ENCODE results near the gene GAS6.
A peak's percentile ranks its signal among the peaks of the same experiment; 100 is the strongest.
"Not testable (repeated sequence)": the region's sequence is repeated elsewhere in the genome, so short reads cannot be mapped to it uniquely, and the experiment has no call there.

The GAS6 gene

GRCh38 chr13:113863524-113864272 is at the start of gene GAS6:
Gene GAS6 (minus strand): TSS chr13:113864076. CDS start chr13:113863920, 156 bp downstream.
- DNase-seq: no peak

DNA sequence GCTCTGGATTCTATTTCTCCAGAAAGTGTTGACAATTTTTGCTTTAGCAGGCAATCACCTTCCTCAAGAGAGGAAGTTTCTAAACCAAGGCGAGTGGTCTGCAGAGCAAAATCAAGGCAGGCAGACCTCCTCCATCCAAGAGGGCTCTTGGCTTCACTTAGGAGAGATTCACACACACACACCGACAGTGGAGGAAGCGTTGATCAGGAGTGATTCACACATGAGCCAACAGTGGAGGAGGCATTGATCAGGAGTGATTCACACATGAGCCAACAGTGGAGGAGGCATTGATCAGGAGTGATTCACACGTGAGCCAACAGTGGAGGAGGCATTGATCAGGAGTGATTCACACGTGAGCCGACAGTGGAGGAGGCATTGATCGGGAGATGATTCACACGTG is 49.5 kb upstream of the GAS6 start:
- not testable (repeated sequence) for DNase-seq

DNA sequence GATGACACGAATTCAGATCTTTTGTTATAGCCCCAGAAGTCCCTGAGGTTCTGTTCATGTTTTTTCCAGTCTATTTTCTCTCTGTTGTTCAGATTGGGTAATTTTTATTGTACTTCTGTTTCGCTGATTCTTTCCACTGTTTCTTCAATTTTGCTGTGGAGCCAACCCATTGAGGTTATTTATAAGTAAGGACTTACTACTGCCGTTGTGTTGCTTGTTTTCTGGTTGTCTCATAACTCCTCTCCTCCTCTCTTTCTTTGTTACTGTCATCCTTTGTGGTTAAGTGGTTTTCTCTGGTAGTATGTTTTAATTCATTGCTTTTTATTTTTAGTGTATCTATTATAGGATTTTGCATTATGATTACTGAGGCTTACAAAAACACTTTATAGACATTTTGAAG is 48.7 kb upstream of the GAS6 start:
- no peak for DNase-seq

DNA sequence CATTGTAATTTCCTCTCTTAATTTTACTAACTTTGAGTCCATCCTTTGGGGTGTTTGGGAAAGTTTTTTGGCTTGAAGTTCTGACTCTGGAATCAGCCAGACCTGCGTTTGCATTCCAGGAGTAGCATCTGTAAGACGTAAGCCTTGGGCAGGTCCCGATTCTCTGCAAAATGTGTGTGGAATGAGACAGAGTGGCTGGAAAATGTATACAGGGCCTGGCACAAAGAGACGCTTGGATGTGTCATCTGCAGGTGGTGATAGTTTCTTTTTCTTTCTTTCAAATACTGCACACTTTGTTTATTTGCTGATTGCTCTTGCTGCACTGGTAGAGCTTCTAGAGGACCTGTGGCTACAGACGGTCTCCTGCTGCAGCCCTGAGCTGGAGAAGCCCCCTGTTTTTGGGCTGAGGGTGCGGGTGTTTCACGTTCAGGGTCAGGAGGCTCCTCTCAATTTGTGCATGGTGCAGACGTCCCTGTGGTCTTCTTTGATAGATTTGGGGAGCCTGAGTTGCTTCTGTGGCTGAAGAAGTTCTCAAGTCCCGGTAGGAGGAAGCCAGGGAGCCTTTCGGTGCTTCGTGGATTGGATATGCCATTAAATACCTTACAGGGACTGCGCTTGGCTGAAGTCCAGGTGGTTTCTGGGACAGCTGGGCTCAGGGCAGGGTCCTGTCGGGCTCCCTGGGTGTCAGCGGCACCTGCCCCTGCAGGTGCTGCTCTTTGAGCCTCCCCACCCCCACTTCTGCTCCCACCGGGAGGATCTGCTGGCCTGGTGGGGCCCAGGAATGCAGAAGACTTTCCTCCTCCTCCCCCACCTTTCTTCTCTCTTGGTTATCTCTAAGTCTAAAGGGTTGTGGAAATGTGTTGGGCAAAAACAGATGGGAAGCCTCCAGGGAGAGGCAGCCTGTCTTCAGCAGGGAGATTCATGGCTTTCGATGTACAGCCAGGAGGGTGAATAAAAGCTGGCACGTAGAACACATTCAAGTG is 44.0 kb upstream of the GAS6 start:
- no peak for DNase-seq

- DNase-seq: no peak
Observed at GRCh38 chr13:113906571-113906970, 42.7 kb upstream of the GAS6 start.

- DNase-seq: no peak
Observed at GRCh38 chr13:113905942-113906341, 42.1 kb upstream of the GAS6 start.

GRCh38 chr13:113905018-113905417 is 41.1 kb upstream of the GAS6 start:
- DNase-seq: no peak

GRCh38 chr13:113904411-113904810 is 40.5 kb upstream of the GAS6 start:
- no peak for DNase-seq

DNA sequence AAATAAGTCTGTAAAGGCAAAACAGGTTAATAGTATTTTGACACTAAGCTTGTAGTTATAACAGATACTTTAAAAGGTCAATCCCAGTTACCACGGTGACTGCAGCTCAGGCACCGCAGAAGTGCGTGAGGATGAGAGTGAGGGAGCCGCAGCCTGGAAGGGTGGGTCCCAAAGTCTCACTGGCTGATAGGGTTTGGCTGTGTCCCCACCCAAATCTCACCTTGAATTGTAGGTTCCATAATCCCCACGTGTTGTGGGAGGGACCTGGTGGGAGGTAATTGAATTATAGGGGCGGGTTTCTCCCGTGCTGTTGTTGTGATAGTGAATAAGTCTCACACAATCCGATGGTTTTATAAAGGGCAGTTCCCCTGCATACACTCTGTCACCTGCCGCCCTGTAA is 40.0 kb upstream of the GAS6 start:
- DNase-seq: no peak

GRCh38 chr13:113902986-113903775 is 39.3 kb upstream of the GAS6 start:
- DNase-seq: no peak

DNA sequence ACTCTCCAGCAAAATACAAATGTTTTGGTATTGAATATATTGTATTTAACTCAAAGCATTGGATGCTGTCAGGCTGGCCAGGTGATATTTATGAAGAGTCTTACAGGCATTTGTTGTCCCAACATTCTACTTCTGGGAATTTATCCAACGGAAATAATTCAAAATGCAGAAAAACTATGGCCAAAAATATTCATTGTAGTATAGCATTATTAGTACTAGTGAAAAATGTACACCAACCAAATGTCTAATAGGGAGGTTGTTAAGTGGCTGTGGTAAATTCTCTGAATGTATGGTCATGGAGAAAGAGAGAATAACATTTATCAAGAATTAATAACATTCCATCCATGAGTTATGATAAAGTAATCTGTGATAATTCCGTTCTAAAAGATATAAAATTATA is 38.6 kb upstream of the GAS6 start:
- DNase-seq: no peak

GRCh38 chr13:113901642-113902041 is 37.8 kb upstream of the GAS6 start:
- no peak for DNase-seq

GRCh38 chr13:113901231-113901630 is 37.4 kb upstream of the GAS6 start:
- no peak for DNase-seq

DNA sequence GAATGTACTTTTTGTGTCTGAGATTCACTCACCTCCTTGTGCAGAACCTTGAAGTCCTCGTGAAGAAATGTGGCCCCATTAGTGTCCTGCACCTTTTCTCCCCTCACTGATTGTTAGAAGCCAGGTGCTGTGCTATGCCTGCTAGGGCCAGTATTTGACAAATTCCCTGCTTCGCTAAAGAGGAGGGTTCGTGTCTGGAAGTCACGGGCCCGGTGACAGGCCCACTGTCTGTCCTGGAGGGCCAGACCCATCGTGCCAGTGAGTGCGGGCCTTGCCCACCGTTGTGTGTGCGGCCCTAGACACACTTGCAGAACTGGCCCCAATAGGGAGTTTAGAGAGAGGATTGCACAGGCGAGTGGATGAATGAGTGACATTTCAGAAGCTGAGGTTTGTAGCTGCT is 36.8 kb upstream of the GAS6 start:
- DNase-seq: no peak

DNA sequence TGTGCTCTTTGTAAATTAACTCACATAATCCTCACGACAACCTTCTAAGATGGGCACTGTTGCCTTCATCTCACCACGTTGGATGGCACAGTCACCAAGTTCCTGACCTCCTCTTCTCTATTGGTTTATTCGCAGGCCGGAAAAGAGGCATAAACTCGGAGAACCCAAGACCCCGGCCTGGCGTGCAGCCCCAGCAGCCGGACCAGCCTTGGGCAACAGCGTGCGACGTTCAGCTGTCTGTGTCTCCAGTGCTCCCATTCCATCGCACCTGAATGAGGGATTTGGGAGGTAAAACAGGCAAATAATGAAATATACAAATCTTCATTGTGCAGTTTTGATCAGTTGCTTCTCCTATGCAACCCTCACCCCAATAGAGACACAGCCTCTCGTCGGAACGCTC is 34.5 kb upstream of the GAS6 start:
- no peak for DNase-seq

GRCh38 chr13:113897966-113898365 is 34.1 kb upstream of the GAS6 start:
- DNase-seq: no peak

DNA sequence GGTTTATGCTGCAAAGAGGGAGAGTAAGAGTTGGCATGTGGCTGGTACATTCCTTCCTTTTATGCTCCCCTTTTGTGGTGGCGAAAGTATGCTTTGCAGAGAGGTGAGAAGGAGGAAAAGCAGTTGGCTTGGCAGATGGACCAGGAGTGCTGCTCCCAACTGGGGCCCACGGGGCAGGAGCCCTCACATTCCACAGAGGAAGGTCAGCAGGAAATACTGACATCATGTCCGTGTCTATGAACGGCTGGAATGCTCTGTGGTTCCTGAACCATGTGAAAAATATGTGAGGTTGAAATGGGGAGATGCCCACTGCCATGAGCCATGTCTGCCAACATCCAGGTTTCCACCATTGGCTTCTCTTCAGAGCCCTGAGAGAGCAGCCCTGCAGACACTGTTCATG is 33.3 kb upstream of the GAS6 start:
- DNase-seq: no peak

DNA sequence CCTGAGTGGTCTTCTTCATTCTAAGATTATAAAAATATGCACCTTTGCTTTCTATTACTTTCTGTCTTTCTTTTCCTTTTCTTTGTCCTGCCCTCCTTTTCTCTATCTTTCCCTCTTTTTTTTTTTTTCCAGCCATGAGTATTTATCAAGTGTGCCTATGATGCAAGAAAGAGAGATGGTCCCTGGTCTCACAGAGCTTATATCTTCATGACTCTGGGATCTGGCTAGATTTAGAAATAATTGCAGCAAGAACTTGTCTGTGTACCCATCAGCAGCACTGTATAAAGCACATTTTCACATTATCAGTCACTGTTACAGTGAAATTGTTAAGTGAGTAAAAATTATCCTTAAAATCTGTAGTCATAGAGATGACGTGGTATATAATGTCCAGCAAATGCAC is 31.6 kb upstream of the GAS6 start:
- DNase-seq: no peak

GRCh38 chr13:113890774-113891480 is 27.1 kb upstream of the GAS6 start:
- DNase-seq: peak; percentile 8

DNA sequence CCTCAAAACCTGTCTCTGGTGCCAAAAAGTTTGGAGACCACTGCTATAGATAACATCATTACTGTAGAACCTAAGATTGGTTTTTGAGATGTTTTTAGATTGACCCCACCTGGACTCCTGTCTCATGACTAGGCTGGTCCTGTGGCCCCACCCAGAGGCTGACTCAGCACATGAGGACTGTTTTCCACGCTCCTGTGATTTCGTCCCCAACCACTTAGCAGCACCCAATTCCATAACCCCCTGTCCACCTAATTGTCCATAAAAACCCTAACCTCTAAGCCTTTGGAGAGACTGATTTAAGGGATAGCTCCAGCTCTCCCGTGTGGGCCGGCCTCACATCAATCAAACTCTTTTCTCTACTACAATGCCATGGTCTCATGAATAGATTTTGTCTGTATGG is 25.6 kb upstream of the GAS6 start:
- DNase-seq: no peak

GRCh38 chr13:113888701-113889330 is 24.9 kb upstream of the GAS6 start:
- no peak for DNase-seq

- no peak for DNase-seq
Observed at GRCh38 chr13:113887700-113888201, 23.9 kb upstream of the GAS6 start.
